GM18517 (cell line): ENCODE data around the gene SLC24A5.

Experiments used
- ATAC-seq: cut with Tn5 transposase; IDR thresholded peaks from one replicate; pipeline ENCODE4 v1.9.1; 2021; ENCODE audit warnings: mild to moderate bottlenecking, moderate library complexity; ENCODE audit not compliant: unreplicated experiment

The SLC24A5 gene

GRCh38 chr15:48120745-48121144 lies at the start of gene SLC24A5:
TSS of gene SLC24A5 (plus strand) at chr15:48120990. CDS start at chr15:48121045, 55 bp downstream.
- ATAC-seq = no peak

- ATAC-seq = no peak
Observed at GRCh38 chr15:48072941-48073340, 47.8 kb upstream of the SLC24A5 start.

- no peak for ATAC-seq
Observed at GRCh38 chr15:48073881-48074280, 46.9 kb upstream of the SLC24A5 start.

GRCh38 chr15:48076454-48076853 lies 44.3 kb upstream of the SLC24A5 start:
- no peak for ATAC-seq

- ATAC-seq = no peak
Observed at GRCh38 chr15:48077616-48078184, 43.1 kb upstream of the SLC24A5 start.

GRCh38 chr15:48084759-48085590 lies 35.8 kb upstream of the SLC24A5 start:
- ATAC-seq = no peak

- ATAC-seq = no peak
Observed at GRCh38 chr15:48085591-48085930, 35.2 kb upstream of the SLC24A5 start.

GRCh38 chr15:48086133-48086532 lies 34.7 kb upstream of the SLC24A5 start:
- no peak for ATAC-seq

- no peak for ATAC-seq
Observed at GRCh38 chr15:48086576-48086975, 34.2 kb upstream of the SLC24A5 start.

GRCh38 chr15:48087844-48088243 lies 32.9 kb upstream of the SLC24A5 start:
- no peak for ATAC-seq

- no peak for ATAC-seq
Observed at GRCh38 chr15:48089702-48090101, 31.1 kb upstream of the SLC24A5 start.

GRCh38 chr15:48090115-48090514 lies 30.7 kb upstream of the SLC24A5 start:
- ATAC-seq = no peak

GRCh38 chr15:48090666-48091065 lies 30.1 kb upstream of the SLC24A5 start:
- ATAC-seq = no peak

- ATAC-seq = no peak
Observed at GRCh38 chr15:48091522-48091921, 29.3 kb upstream of the SLC24A5 start.

- ATAC-seq = peak; percentile 72
Observed at GRCh38 chr15:48096355-48096786, 24.4 kb upstream of the SLC24A5 start.

GRCh38 chr15:48096813-48097212 lies 24.0 kb upstream of the SLC24A5 start:
- ATAC-seq = no peak

GRCh38 chr15:48097264-48097663 lies 23.5 kb upstream of the SLC24A5 start:
- ATAC-seq = no peak

- no peak for ATAC-seq
Observed at GRCh38 chr15:48101376-48101961, 19.3 kb upstream of the SLC24A5 start.

GRCh38 chr15:48102167-48102566 lies 18.6 kb upstream of the SLC24A5 start:
- no peak for ATAC-seq

GRCh38 chr15:48103647-48104046 lies 17.1 kb upstream of the SLC24A5 start:
- ATAC-seq = no peak

GRCh38 chr15:48105936-48106335 lies 14.9 kb upstream of the SLC24A5 start:
- ATAC-seq = no peak

- ATAC-seq = no peak
Observed at GRCh38 chr15:48109212-48109611, 11.6 kb upstream of the SLC24A5 start.
